IMR-90 (cell line): Measurements from ENCODE around the gene PPP1R27.

Experiments used
- BHLHE40 ChIP-seq: fragments of 150-350 bp; IDR thresholded peaks from 2 replicates; pipeline ENCODE4 v1.6.1; 2016; ENCODE audit warnings: mild to moderate bottlenecking, low read depth, low read length
- CEBPB ChIP-seq: IDR thresholded peaks from 2 replicates; pipeline ENCODE4 v1.6.1; 2012; ENCODE audit warnings: low read depth, low read length, improper control_type of control experiment
- CTCF ChIP-seq: conservative IDR thresholded peaks from 2 replicates; pipeline ENCODE4 v1.5.1; 2012; ENCODE audit warnings: mild to moderate bottlenecking, low read depth, low read length, improper control_type of control experiment
- ELK1 ChIP-seq: fragments of 150-350 bp; IDR thresholded peaks from 2 replicates; pipeline ENCODE4 v1.6.1; 2016; ENCODE audit warnings: low read depth, mild to moderate bottlenecking, low read length, moderate library complexity, borderline replicate concordance
- MAFK ChIP-seq: IDR thresholded peaks from 2 replicates; pipeline ENCODE4 v1.6.1; 2012; ENCODE audit warnings: low read depth, low read length, improper control_type of control experiment
- NFE2L2 ChIP-seq: fragments of 150-350 bp; IDR thresholded peaks from 2 replicates; pipeline ENCODE4 v1.6.1; 2016; ENCODE audit warnings: low read depth, mild to moderate bottlenecking, low read length
- POLR2A ChIP-seq: IDR thresholded peaks from 2 replicates; pipeline ENCODE4 v1.6.1; 2012; ENCODE audit warnings: mild to moderate bottlenecking, low read depth, low read length
- RAD21 ChIP-seq: IDR thresholded peaks from 2 replicates; pipeline ENCODE4 v1.6.1; 2012; ENCODE audit warnings: low read length, improper control_type of control experiment
- RCOR1 ChIP-seq: IDR thresholded peaks from 2 replicates; pipeline ENCODE4 v1.6.1; 2012; ENCODE audit warnings: mild to moderate bottlenecking, low read length, improper control_type of control experiment; ENCODE audit not compliant: insufficient replicate concordance
- RFX5 ChIP-seq: IDR thresholded peaks from 2 replicates; pipeline ENCODE4 v1.8.0; 2012; ENCODE audit warnings: low read depth, mild to moderate bottlenecking, low read length, moderate library complexity
- SMC3 ChIP-seq: fragments of 150-350 bp; IDR thresholded peaks from 2 replicates; pipeline ENCODE4 v1.6.1; 2016; ENCODE audit warnings: low read depth, mild to moderate bottlenecking, antibody characterized with exemption, low read length, moderate library complexity
- USF2 ChIP-seq: fragments of 150-350 bp; IDR thresholded peaks from 2 replicates; pipeline ENCODE4 v1.6.1; 2017; ENCODE audit warnings: mild to moderate bottlenecking, antibody characterized with exemption, low read length, low read depth

- TF ChIP-seq CTCF (no peak), POLR2A (no peak), SMC3 (no peak), USF2 (no peak), CEBPB (no peak), NFE2L2 (no peak), RAD21 (no peak), ELK1 (no peak), RFX5 (no peak), RCOR1 (no peak), BHLHE40 (no peak), MAFK (no peak)
Observed at GRCh38 chr17:81833921-81834830, 674 bp downstream of the PPP1R27 start.
